ENCODE measurements around the gene CCDC7.
"Not testable (repeated sequence)": the region's sequence is repeated elsewhere in the genome, so short reads cannot be mapped to it uniquely, and the experiment has no call there.

The CCDC7 gene

DNA sequence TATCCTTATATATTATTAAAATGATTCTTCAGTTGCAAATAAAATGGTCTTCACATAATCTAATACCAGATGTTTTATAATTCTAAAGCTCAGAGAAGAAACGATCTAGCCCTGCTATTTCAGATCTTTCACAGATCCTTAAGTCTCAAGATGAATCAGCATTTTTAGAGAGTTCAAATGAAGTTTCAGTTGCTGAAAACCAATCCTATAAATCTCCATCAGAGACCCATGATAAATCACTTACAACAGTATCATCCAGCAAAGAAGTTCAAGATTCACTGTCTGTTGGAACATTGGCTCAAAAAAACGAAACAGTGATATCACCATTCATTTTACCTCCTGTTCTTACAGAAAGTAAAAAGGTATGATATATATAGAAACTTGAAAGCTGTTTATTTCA, 137.0 kb downstream of the CCDC7 start:
- DNase-seq, result no peak

DNA sequence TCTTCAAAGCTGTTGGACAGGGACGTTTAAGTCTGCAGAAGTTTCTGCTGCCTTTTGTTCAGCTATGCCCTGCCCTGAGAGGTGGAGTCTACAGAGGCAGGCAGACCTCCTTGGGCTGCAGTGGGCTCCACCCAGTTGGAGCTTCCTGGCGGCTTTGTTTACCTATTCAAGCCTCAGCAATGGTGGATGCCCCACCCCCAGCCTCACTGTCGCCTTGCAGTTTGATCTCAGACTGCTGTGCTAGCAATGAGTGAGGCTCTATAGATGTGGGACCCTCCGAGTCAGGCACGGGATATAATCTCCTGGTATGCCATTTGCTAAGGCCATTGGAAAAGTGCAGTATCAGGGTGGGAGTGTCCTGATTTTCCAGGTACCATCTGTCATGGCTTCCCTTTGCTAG, 152.1 kb downstream of the CCDC7 start:
- DNase-seq, result not testable (repeated sequence)

DNA sequence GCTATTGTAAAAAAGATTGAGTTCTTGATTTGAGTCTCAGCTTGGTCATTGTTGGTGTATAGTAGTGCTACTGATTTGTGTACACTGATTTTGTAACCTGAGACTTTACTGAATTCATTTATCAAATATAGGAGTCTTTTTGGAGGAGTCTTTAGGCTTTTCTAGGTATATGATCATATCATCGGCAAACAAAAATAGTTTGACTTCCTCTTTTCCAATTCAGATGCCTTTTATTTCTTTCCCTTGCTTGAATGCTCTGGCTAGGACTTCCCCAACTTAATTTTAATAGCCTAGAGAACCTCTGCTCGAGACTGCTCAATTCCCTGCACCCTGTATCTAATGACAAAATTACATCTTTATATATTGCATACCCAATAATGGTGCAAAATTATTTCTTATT, 154.4 kb downstream of the CCDC7 start:
- no peak for DNase-seq

DNA sequence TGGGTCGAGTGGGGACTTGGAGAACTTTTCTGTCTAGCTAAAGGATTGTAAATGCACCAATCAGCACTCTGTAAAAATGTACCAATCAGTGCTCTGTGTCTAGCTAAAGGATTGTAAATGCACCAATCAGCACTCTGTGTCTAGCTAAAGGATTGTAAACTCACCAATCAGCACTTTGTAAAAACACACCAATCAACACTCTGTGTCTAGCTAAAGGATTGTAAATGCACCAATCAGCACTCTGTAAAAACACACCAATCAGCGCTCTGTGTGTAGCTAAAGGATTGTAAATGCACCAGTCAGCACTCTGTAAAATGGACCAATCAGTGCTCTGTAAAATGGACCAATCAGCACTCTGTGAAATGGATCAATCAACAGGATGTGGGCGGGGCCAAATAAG, 155.6 kb downstream of the CCDC7 start:
- not testable (repeated sequence) for DNase-seq

DNA sequence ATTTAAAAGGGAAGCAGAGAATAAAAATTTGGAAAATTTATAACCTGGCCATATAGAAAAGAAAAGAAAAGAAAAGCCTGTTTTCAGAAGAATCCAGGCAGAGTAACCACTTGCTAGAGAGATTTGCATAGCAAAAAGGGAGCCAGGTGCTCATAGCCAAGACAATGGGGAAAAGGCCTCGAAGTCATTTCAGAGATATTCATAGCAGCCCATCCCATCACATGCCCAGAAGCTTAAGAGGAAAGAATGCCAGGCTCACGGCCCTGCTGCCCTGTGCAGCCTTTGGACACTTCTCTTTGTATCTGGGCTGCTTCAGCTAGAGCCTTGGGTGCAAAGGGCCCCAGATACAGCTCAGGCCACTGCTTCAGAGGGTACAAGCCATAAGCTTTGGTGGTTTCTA, 159.8 kb downstream of the CCDC7 start:
- no peak for DNase-seq

DNA sequence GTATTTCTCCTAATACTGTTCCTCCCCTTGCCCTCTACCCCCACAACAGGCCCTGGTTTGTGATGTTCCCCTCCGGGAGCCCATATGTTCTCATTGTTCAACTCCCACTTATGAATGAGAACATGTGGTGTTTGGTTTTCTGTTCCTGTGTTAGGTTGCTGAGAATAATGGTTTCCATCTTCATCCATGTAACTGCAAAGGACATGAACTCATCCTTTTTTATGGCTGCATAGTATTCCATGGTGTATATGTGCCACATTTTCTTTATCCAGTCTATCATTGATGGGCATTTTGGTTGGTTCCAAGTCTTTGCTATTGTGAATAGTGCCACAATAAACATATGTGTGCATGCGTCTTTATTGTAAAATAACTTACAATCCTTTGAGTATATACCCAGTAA, 164.6 kb downstream of the CCDC7 start:
- DNase-seq, result not testable (repeated sequence)

DNA sequence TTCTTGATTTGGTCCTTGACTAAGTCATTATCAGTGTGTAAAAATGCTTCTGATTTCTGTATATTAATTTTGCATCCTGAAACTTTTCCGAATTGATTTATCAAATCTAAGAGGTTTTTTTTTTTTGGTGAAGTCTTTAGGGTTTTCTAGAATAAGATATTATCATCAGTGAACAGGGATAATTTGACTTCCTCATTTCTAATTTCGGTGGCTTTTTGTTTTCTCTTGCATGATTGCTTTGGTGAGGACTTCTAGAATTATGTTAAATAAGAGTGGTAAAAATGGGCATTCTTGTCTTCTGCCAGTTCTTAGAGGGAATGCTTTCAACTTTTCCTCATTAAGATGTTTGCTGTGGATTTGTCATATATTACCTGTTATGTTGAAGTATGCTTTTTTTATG, 170.5 kb downstream of the CCDC7 start:
- DNase-seq, result no peak

DNA sequence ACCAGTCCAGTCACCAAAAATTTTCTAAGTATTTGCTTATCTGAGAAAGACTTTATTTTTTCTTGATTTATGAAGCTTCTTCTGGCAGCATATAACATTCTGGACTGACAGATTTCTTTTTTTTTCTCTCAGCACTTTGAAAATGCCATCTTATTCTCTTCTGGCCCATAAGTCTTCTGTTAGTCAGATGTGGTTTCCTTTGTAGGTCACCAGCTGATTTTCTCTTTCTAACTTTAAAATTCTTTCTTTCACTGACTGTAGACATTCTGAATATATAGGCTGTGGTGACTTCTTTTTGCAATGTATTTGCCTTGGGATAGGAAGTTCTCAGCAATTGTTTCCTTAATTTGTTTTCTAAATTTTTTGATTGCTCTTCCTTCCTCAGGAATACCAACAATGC, 172.5 kb downstream of the CCDC7 start:
- no peak for DNase-seq

DNA sequence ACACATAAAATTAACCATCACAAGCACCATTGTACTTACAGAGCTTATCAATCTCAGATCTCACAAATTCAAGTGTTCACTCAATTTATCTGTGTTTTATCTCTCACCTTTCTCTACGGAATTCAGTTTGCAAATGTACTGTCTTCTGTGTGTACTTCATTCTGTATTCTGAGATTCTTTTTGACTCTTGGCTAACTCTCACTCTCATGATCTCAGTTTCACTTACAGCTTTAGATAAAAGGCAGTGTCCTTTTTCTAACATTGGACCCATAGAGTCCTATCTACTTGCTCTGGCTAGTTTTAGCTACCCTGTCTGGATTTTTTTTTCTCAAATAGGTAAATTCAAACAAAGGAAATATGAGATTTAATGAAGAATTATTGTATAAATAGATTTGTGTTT, 176.0 kb downstream of the CCDC7 start:
- no peak for DNase-seq

DNA sequence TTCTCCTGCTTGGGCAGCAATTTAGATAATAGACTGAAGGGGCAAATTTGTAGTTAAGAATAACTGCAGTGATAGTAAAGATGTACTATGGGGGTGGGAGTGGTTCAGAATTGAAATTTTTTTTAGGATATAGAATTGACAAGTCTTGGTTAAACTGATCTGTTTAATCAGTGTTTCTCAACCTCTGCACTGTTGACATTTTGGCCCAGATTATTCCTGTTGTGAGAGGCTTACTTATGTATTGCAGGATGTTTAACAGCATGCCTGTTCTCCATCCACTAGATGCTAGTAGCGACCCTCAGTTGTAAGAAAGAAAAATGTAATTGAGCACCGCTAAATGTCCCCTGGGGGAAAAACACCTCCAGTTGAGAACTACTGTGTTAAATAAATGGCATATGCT, 176.5 kb downstream of the CCDC7 start:
- no peak for DNase-seq

DNA sequence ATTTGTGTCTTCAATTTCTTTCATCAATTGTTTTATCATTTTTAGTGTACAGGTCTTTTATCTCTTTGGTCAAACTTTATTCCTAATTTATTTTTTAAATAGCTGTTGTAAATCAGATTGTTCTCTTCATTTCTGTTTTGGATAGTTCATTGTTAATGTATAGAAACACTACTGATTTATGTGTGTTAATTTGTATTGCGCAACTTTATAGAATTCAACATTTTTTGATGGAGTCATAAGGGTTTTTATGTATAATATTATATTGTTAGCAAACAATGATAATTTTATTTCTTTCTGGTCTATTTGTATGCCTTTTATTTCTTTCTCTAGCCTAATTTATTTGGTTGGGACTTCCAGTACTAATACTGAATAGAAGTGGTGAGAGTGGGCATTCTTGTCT, 181.2 kb downstream of the CCDC7 start:
- no peak for DNase-seq

DNA sequence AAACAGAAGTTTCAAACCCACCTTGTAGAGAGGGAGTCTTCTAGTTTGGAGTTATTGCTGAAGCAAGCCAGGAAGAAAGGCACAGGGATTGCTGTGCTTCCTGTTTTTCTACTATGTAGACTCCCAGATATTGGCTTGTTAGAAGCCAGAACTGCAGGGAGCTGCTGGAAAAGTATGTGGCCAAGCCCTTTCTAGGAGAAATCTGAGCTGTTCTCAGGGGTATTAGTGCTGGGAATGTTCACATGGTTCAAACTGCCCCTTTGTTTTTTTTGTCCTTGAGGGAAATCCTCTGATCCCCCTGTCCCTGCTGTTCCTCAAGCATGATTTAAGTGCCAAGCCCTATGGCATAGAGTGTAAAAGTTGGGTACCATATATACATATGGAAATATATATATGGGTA, 184.0 kb downstream of the CCDC7 start:
- no peak for DNase-seq

DNA sequence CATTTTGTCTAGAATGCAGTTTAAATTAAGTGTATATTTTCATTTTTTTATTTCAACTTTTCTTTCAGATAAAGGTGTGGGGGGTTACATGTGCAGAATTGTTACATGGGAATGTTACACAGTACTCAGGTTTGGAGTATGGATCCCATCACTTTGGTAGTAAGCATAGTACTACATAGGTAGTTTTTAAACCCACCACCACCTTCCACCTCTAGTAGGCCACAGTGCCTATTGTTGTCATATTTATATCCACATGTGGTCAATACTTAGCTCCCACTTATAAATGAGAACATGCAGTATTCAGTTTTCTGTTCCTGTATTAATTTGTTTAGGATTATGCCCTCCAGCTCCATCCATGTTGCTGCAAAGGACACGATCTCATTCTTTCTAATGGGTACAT, 200.6 kb downstream of the CCDC7 start:
- no peak for DNase-seq

DNA sequence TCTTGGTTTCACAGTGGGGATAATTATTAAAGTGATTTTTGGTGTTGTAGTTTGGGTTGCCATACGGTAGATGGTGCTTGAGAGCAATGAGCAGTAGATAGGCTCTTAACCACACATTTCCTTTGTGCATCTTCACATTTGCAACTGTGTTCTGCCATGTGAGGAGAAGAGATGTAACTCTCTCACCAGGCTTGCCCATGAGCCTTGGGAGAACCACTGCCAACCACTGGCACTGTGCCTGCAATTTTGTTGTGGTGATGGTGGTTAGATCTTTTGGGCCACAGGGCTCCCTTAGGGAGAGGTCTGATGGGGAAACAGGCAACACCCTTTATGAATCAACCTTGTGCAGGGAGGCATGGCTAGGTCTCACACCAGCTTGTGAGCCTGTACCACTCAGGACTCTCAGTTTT, 204.3 kb downstream of the CCDC7 start:
- no peak for DNase-seq

DNA sequence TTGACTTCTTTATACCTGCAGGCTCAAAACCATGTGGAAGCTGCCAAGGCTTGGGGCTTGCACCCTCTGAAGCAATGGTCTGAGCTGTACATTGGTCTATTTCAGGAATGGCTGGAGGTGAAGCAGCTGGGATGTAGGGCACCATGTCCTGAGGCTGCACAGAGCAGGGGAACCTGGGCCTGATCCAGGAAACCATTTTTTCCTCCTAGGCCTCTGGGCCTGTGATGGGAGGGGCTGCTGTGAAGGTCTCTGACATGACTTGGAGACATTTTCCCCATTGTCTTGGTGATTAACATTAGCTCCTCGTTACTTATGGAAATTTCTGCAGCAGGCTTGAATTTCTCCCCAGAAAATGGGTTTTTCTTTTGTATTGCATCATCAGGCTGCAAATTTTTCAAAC, 211.5 kb downstream of the CCDC7 start:
- not testable (repeated sequence) for DNase-seq

DNA sequence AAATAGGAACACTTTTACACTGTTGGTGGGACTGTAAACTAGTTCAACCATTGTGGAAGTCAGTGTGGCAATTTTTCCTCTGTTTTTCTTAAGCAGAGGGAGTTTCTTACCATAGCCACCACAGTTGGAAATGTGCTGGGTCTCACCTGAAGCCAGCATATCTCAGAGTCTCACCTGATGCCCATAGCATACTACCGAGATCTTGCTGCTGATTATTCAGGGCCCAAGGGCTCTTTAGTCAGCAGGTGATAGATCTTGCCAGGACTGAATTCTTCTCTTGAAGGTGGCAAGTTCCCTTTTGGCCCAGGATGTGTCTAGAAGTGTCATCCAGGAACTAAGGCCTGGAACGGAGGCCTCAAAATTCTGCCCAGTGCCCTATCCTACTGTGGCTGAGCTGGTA, 215.4 kb downstream of the CCDC7 start:
- no peak for DNase-seq

DNA sequence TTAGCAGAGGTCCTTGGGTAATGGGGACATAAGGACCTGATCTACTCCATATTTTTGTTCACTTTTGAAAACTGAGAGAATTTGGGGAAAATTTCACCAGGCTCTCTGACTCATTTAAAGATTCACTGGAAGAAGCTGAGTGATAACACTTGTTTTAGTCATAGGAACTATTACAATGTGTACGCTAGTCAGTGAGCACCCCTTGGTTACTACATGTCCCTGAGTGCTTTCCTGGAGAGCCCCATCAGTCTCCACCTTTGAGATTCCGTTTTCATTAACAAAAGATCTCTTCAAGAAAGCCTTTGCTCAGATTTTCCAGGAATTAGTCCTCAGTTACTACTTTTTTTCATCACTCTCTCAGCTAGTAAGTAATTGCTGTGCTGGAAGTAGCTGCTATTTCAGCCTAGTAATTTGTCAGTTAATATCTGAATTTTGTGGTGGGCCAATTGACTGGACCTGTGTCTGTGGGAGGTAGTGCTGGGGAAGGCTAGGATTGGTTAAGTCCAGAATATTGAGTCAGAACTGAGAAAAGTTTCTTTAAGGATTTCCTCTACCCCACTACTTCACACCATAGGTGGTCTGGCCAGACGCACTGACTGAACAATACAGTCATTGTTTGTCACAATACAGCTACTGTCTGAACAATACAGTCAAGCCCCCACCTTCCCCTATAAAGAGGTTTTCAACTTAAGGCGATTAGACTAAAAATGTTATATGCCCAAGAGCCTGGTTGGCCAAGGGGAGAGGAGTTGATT, 235.0 kb downstream of the CCDC7 start:
- DNase-seq, result no peak

DNA sequence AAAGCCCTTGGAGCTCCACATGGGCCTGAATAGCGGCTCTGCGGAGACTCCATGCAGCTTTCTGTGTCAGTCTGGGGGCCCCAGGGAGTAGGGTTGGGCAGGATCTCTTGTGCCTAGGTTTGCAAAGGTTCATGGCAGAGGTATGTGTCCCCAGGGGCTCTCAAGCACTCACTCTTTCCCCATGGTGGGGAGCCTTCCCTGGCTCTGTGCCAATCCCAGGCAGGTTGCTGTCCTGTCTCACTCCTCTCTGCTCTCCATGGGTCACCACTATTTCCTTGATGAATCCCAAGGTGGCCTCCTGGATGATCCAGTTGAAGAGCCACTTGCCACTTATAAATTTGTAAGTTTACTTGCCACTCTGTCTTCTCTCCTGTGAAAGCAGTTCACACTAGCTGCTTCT, 238.4 kb downstream of the CCDC7 start:
- no peak for DNase-seq

DNA sequence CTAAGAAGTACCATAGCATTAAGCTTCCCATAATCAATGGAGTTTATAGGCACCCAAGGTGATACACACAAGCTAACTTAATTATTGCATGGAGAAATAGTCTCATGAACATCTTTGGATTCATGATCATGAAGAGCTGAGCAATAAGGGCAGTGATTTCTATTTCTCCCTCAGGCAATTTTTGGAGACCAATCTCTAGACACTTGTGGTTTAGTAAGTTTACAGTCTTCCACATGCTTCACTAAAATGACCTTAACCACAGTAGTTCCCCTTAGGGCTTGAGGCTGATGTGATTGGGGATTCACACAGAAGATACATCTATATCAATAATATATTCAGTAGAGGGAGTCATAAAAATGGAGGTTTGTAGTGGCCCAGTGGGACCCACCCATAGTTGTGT, 241.2 kb downstream of the CCDC7 start:
- DNase-seq, result no peak

DNA sequence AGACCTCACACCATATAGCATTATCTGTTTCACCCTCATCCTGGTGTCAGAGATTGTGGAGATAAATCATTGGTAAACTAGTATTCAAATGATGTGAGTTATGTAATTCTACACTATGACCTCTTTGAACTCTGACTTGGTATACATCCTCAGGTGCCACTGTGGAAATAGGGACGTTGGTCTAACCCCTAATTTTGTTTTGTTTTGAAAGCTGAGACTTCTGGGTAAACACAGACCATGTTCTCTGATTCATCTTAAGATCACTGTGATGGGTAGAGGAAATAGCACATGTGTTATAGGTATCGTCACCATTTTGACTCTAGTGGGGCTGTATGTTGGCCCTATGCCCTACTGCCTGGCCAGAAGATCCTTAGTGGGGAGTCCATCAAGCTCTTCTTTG, 241.6 kb downstream of the CCDC7 start:
- no peak for DNase-seq

DNA sequence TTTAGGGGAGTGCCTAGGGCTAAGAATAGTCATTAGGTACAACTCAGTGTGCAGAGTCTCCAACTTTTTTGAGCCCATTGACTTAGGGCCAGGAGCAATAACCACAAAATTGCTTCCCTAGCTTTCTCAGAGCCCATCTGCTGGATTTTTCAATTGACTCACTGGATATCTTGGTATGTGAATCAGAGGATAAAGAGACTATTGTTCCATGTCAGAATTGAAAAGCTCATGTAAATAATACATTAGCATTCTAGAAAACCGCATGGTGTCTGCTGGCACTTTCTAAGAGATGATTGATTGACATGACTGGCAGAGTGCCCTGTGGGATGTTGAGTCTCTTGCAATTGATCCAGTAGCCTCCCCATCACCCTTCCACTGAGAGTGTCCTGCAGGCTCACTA, 246.2 kb downstream of the CCDC7 start:
- no peak for DNase-seq

DNA sequence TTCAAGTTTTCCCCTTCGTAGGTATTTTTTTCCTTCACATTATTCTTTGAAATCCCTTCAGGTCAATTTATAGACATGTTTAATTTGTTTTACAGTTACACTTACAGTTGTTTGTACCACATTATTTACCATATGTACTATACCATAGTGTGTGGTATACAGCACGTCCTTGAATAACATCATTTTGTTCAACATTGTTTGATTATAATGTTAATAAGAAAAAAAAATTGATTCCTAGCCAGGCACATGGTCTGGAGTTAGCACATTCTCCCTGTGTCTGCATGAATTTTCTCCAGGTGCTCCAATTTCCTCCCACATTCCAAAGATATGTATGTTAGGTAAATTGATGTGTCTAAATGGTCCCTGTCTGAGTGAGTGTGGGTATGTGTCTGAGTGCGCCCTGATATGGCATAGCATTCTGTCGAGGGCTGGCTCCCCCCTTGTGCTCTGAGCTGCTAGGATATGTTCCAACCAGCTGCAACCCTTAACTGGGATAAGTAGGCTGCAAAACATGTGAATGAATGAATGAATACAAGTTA, 247.6 kb downstream of the CCDC7 start:
- no peak for DNase-seq

DNA sequence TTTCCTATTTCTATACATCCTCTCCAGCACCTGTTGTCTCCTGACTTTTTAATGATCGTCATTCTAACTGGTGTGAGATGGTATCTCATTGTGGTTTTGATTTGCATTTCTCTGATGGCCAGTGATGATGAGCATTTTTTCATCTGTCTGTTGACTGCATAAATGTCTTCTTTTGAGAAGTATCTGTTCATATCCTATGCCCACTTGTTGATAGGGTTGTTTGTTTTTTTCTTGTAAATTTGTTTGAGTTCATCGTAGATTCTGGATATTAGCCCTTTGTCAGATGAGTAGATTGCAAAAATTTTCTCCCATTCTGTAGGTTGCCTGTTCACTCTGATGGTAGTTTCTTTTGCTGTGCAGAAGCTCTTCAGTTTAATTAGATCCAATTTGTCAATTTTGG, 253.7 kb downstream of the CCDC7 start:
- DNase-seq, result not testable (repeated sequence)

DNA sequence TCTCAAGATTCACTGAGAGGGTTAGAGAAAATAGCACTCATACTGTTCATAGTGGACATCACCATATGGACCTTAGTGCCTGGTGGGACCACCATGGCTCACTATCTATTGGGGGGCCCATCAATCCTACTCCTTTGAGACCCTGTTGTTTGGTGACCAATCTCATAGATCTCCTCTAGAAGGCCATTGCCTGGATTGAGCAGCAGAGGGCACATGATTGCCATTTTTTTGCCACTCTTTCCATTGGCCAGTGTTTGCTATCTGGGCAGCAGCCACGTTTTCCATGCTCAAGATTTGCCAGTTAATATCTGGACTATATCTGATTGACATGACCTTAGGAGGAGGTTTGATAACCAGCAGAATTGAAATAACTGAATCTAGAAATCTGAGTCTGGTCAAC, 267.6 kb downstream of the CCDC7 start:
- DNase-seq, result no peak

DNA sequence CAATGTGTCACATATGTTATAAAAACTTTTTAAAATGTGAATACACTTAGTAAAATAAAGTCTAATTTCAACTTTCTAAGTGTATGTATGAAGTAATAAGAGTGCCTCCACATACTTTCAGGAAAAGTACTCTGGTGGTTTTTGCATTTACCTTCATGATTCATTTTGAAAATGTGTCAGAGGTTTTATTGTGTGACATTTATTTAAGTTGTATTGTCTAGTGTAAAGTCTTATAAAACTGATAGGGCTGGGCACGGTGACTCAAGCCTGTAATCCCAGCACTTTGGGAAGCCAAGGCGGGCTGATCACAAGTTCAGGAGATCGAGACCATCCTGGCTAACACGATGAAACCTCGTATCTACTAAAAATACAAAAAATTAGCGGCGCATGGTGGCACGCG, 285.6 kb downstream of the CCDC7 start:
- DNase-seq, result no peak

Data from activated T-cell treated with anti-CD3 and anti-CD28 coated beads for 4 hours (primary cell).